Smooth muscle cell of bladder (primary cell): ENCODE data around the gene FOXC1. TPM values are rescaled to one million over a fixed set of nuclear protein-coding genes. Genes with fewer than 3 reads are reported as not detected.

Source experiments
- total RNA-seq: library from RNA; depleted of rRNA; stranded (reverse); fragments of >200 nt; gene quantifications from 2 replicates; pipeline ENCODE4 v1.2.3, GENCODE V29; 2014

The FOXC1 gene
- total RNA-seq, result 0.28 and 0.71 TPM in 2 replicates

DNA sequence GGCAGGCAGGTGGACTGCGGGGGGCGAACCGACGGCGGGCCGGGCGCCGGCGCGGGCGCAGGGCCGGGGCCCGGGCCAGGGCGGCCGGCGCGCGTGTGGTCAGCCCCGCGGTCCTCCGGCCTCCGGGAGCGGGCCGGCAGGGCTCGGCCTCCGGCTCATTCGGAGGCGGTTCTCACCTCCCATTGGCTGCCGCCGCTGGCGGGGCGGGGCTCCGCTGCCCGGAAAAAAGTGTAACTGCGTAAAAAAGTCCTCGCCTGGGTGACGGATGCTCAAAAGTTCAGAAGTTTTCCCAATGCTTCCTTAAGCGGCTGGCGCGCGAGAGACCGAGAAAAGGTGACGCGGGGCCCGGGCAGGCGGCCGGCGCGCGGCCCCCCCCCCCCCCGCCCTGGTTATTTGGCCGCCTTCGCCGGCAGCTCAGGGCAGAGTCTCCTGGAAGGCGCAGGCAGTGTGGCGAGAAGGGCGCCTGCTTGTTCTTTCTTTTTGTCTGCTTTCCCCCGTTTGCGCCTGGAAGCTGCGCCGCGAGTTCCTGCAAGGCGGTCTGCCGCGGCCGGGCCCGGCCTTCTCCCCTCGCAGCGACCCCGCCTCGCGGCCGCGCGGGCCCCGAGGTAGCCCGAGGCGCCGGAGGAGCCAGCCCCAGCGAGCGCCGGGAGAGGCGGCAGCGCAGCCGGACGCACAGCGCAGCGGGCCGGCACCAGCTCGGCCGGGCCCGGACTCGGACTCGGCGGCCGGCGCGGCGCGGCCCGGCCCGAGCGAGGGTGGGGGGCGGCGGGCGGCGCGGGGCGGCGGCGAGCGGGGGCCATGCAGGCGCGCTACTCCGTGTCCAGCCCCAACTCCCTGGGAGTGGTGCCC is at the start of gene FOXC1:
Gene FOXC1 (plus strand): TSS at position 268 of the 849 bp plus-strand sequence. CDS start 531 bp downstream, at position 799.

Other genes with a start within 250 kb of the FOXC1 start
- 2.1 and 3.8 TPM in 2 replicates for gene FOXF2, start 220.3 kb upstream of the FOXC1 start, total RNA-seq